Mesenchymal stem cell (in vitro differentiated cells and primary cell): ENCODE results near the gene TMPRSS12.

Experiments used
- DNase-seq: peaks from one replicate; pipeline ENCODE4 v3.0.0-alpha.2; 2013
- H2AFZ ChIP-seq: one replicate; pipeline ENCODE4 v1.6.1; 2013; ENCODE audit warnings: low read depth, mild to moderate bottlenecking, control low read depth, inconsistent platforms, low read length, moderate library complexity
- H2AK5ac ChIP-seq: 2 replicates; pipeline ENCODE4 v1.6.1; 2013; ENCODE audit warnings: low read length, moderate library complexity, mild to moderate bottlenecking, inconsistent platforms; ENCODE audit not compliant: severe bottlenecking
- H2BK120ac ChIP-seq: one replicate; pipeline ENCODE4 v1.6.1; 2013; ENCODE audit warnings: low read depth, mild to moderate bottlenecking, inconsistent platforms, low read length, moderate library complexity
- H2BK12ac ChIP-seq, 2 experiments: one replicate each; pipeline ENCODE4 v1.6.1; 2013; ENCODE audit warnings: inconsistent platforms in 2 of 2, low read length in 2 of 2, mild to moderate bottlenecking in 2 of 2, moderate library complexity in 2 of 2, control low read depth in 1 of 2
- H2BK15ac ChIP-seq: one replicate; pipeline ENCODE4 v1.6.1; 2013; ENCODE audit warnings: mild to moderate bottlenecking, low read depth, inconsistent platforms; ENCODE audit not compliant: poor library complexity, severe bottlenecking
- H2BK5ac ChIP-seq: 2 replicates; pipeline ENCODE4 v1.6.1; 2013; ENCODE audit warnings: low read depth, mild to moderate bottlenecking, low read length, control low read depth, inconsistent platforms; ENCODE audit not compliant: poor library complexity, severe bottlenecking
- H3K14ac ChIP-seq, 2 experiments: one replicate each; pipeline ENCODE4 v1.6.1; 2013; ENCODE audit warnings: inconsistent platforms in 2 of 2, low read length in 2 of 2, control low read depth in 1 of 2, mild to moderate bottlenecking in 1 of 2, moderate library complexity in 1 of 2
- H3K18ac ChIP-seq, 2 experiments: one replicate each; pipeline ENCODE4 v1.6.1; 2013; ENCODE audit warnings: inconsistent platforms in 2 of 2, low read length in 2 of 2, control low read depth in 1 of 2, low read depth in 1 of 2, mild to moderate bottlenecking in 1 of 2
- H3K23ac ChIP-seq, 2 experiments: one replicate each; pipeline ENCODE4 v1.6.1; 2013; ENCODE audit warnings: inconsistent platforms in 2 of 2, low read length in 2 of 2, mild to moderate bottlenecking in 2 of 2, moderate library complexity in 2 of 2, control low read depth in 1 of 2
- H3K27ac ChIP-seq: 2 replicates; pipeline ENCODE4 v1.5.1; 2013; ENCODE audit warnings: mild to moderate bottlenecking, moderate library complexity, low read length, control low read depth, inconsistent platforms; ENCODE audit not compliant: poor library complexity, severe bottlenecking
- H3K27me3 ChIP-seq, 2 experiments: 2 replicates each; pipeline versions ENCODE4 v1.6.1 to v1.7.0; 2013; ENCODE audit warnings: low read length in 2 of 2, mild to moderate bottlenecking in 2 of 2, moderate library complexity in 2 of 2, control low read depth in 1 of 2, inconsistent platforms in 1 of 2; ENCODE audit not compliant: control insufficient read depth in 1 of 2, insufficient read depth in 1 of 2
- H3K36me3 ChIP-seq, 2 experiments: 2 replicates each; pipeline versions ENCODE4 v1.6.1 to v1.7.0; 2013; ENCODE audit warnings: low read length in 2 of 2, control low read depth in 1 of 2, inconsistent platforms in 1 of 2, low read depth in 1 of 2, mild to moderate bottlenecking in 1 of 2; ENCODE audit not compliant: insufficient read depth in 2 of 2, control insufficient read depth in 1 of 2
- H3K4ac ChIP-seq, 2 experiments: one replicate each; pipeline ENCODE4 v1.6.1; 2013; ENCODE audit warnings: inconsistent platforms in 2 of 2, low read length in 2 of 2, mild to moderate bottlenecking in 2 of 2, moderate library complexity in 2 of 2, control low read depth in 1 of 2, low read depth in 1 of 2
- H3K4me1 ChIP-seq: 2 replicates; pipeline ENCODE4 v1.6.1; 2013; ENCODE audit warnings: low read depth, low read length, control low read depth; ENCODE audit not compliant: control insufficient read depth, insufficient read depth
- H3K4me2 ChIP-seq: 2 replicates; pipeline ENCODE4 v1.6.1; 2013; ENCODE audit warnings: low read length, mild to moderate bottlenecking, inconsistent platforms; ENCODE audit not compliant: poor library complexity, severe bottlenecking
- H3K4me3 ChIP-seq, 2 experiments: 2 replicates each; pipeline versions ENCODE4 v1.5.1 to v1.7.0; 2013; ENCODE audit warnings: low read length in 2 of 2, mild to moderate bottlenecking in 2 of 2, control low read depth in 1 of 2, low read depth in 1 of 2; ENCODE audit not compliant: insufficient read depth in 1 of 2
- H3K79me1 ChIP-seq: replicated peaks from 2 replicates; pipeline ENCODE4 v1.6.1; 2013; ENCODE audit warnings: mild to moderate bottlenecking, control low read depth, low read length, inconsistent platforms; ENCODE audit not compliant: poor library complexity, severe bottlenecking
- H3K9ac ChIP-seq: 2 replicates; pipeline ENCODE4 v1.7.0; 2013; ENCODE audit warnings: mild to moderate bottlenecking, low read length, moderate library complexity
- H3K9me3 ChIP-seq: 2 replicates; pipeline ENCODE4 v1.7.0; 2013; ENCODE audit warnings: mild to moderate bottlenecking, low read length; ENCODE audit not compliant: control insufficient read depth
- H4K8ac ChIP-seq: one replicate; pipeline ENCODE4 v1.6.1; 2013; ENCODE audit warnings: inconsistent platforms, mild to moderate bottlenecking, low read length, moderate library complexity
- H4K91ac ChIP-seq: one replicate; pipeline ENCODE4 v1.6.1; 2013; ENCODE audit warnings: mild to moderate bottlenecking, low read length, inconsistent platforms
- WGBS: methylation state at CpG from one replicate; pipeline ENCODE4 v1.1.7; 2013; ENCODE audit warnings: mixed read lengths; 5-methylcytosine and 5-hydroxymethylcytosine counted together

The TMPRSS12 gene

GRCh38 chr12:50840809-50841487 is 1.8 kb upstream of the TMPRSS12 start:
- Histone ChIP-seq H3K79me1 (no peaks in the 10 kb centered on the region), H3K23ac (no peak overlapping the region), H4K91ac (no peak overlapping the region), H3K14ac (no peak overlapping the region), H3K4me3 (no peak overlapping the region), H3K4me2 (no peak overlapping the region), H3K4me1 (peaks cover 4% of the 10 kb centered on the region), H2BK120ac (no peak overlapping the region), H2BK12ac (no peak overlapping the region), H3K36me3 (no peaks in the 10 kb centered on the region), H3K27ac (no peak overlapping the region), H2AFZ (no peak overlapping the region), H2AK5ac (no peak overlapping the region), H4K8ac (no peak overlapping the region), H2BK15ac (no peak overlapping the region), H3K18ac (no peak overlapping the region), H3K27me3 (no peaks in the 10 kb centered on the region), H2BK5ac (no peak overlapping the region), H3K9me3 (peaks cover 6% of the 10 kb centered on the region), H3K9ac (no peak overlapping the region), H3K4ac (no peak overlapping the region)
- WGBS: 95% methylated on average over 6 of the region's 7 CpGs
- no peak for DNase-seq

- 65% methylated on average over 5 of the region's 7 CpGs for WGBS
- H3K4me1 ChIP-seq: peaks cover 4% of the 10 kb centered on the region
- H2AFZ ChIP-seq: no peak overlapping the region
- peaks cover 6% of the 10 kb centered on the region for H3K9me3 ChIP-seq
- H3K27me3 ChIP-seq: no peaks in the 10 kb centered on the region
- no peak overlapping the region for H3K4me3 ChIP-seq
- no peak overlapping the region for H3K18ac ChIP-seq
- no peak overlapping the region for H3K14ac ChIP-seq
- no peak overlapping the region for H3K27ac ChIP-seq
- H3K9ac ChIP-seq: no peak overlapping the region
- no peak overlapping the region for H2BK12ac ChIP-seq
- no peak overlapping the region for H2AK5ac ChIP-seq
- no peaks in the 10 kb centered on the region for H3K36me3 ChIP-seq
- no peak for DNase-seq
- H2BK15ac ChIP-seq: no peak overlapping the region
- H3K4me2 ChIP-seq: no peak overlapping the region
- no peak overlapping the region for H3K4ac ChIP-seq
- H2BK5ac ChIP-seq: no peak overlapping the region
- no peak overlapping the region for H4K91ac ChIP-seq
- no peaks in the 10 kb centered on the region for H3K79me1 ChIP-seq
- H2BK120ac ChIP-seq: no peak overlapping the region
- no peak overlapping the region for H4K8ac ChIP-seq
- no peak overlapping the region for H3K23ac ChIP-seq
Observed at GRCh38 chr12:50841716-50842531, 802 bp upstream of the TMPRSS12 start.

DNA sequence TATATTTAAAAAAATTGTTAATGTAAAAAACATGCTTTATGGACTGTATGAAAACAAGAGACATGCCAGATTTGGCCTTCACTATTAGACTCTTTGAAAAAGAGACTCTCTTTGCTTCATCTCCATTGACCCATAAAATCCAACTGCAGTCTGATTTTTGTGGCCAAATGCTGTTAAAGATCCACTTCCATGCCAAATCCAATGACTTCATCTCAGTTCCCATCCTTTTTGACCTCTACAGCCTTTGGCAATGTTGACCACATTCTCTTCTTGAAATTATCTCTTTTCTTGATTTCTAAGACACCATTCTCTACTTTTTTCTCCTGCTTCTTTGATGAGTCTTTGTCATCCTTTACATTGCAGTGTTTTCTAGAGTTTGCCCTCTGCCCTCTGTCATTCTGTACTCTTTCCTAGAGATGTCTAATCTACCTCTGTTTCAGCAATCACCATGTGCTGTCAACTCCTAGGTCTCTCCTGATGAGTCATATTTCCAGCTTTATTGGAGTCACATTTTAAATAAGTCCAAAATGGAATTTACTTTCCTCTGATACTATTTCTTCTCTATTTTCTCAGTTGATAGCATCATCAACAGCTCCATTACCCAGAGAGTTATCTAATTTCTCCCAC is 2.4 kb downstream of the TMPRSS12 start:
- H2BK12ac ChIP-seq: no peak overlapping the region
- H4K91ac ChIP-seq: no peak overlapping the region
- H3K4me3 ChIP-seq: no peak overlapping the region
- H3K9ac ChIP-seq: no peak overlapping the region
- no peak overlapping the region for H3K14ac ChIP-seq
- H2AK5ac ChIP-seq: no peak overlapping the region
- no peak overlapping the region for H3K4me2 ChIP-seq
- H3K18ac ChIP-seq: no peak overlapping the region
- H3K27ac ChIP-seq: no peak overlapping the region
- no peak overlapping the region for H3K23ac ChIP-seq
- no peaks in the 10 kb centered on the region for H3K36me3 ChIP-seq
- H3K27me3 ChIP-seq: no peaks in the 10 kb centered on the region
- H3K4me1 ChIP-seq: peaks cover 4% of the 10 kb centered on the region
- no peak overlapping the region for H2BK120ac ChIP-seq
- H3K79me1 ChIP-seq: no peaks in the 10 kb centered on the region
- H4K8ac ChIP-seq: no peak overlapping the region
- H3K4ac ChIP-seq: no peak overlapping the region
- DNase-seq: no peak
- H2BK5ac ChIP-seq: no peak overlapping the region
- no peak overlapping the region for H2BK15ac ChIP-seq
- H2AFZ ChIP-seq: no peak overlapping the region
- H3K9me3 ChIP-seq: peaks cover 6% of the 10 kb centered on the region

- no peak overlapping the region for H3K4ac ChIP-seq
- DNase-seq: no peak
- H3K14ac ChIP-seq: no peak overlapping the region
- no peak overlapping the region for H4K8ac ChIP-seq
- H3K4me1 ChIP-seq: no peaks in the 10 kb centered on the region
- no peak overlapping the region for H3K4me2 ChIP-seq
- no peak overlapping the region for H2BK15ac ChIP-seq
- H3K23ac ChIP-seq: no peak overlapping the region
- no peak overlapping the region for H2AK5ac ChIP-seq
- no peak overlapping the region for H3K4me3 ChIP-seq
- H3K9ac ChIP-seq: no peak overlapping the region
- no peak overlapping the region for H3K18ac ChIP-seq
- H2BK120ac ChIP-seq: no peak overlapping the region
- 86% methylated on average over 1 of the region's 2 CpGs for WGBS
- no peak overlapping the region for H4K91ac ChIP-seq
- H3K9me3 ChIP-seq: no peaks in the 10 kb centered on the region
- no peaks in the 10 kb centered on the region for H3K79me1 ChIP-seq
- no peak overlapping the region for H2BK5ac ChIP-seq
- H2BK12ac ChIP-seq: no peak overlapping the region
- H3K36me3 ChIP-seq: no peaks in the 10 kb centered on the region
- H3K27me3 ChIP-seq: peaks cover 0 to 6% of the 10 kb centered on the region in 2 experiments
- no peak overlapping the region for H2AFZ ChIP-seq
- no peak overlapping the region for H3K27ac ChIP-seq
Observed at GRCh38 chr12:50848963-50849362, 6.2 kb downstream of the TMPRSS12 start.
